GM12891 (cell line): ENCODE measurements around the gene AURKB.

ENCODE experiments used
- POLR2A ChIP-seq: IDR thresholded peaks from 2 replicates; pipeline ENCODE4 v1.6.1; 2011; ENCODE audit warnings: low read depth, low read length, control low read depth
- POLR2AphosphoS5 ChIP-seq: IDR thresholded peaks from 2 replicates; pipeline ENCODE4 v1.6.1; 2011; ENCODE audit warnings: low read depth, low read length, control low read depth
- SPI1 ChIP-seq: IDR thresholded peaks from 2 replicates; pipeline ENCODE4 v1.6.1; 2011; ENCODE audit warnings: low read depth, low read length, control low read depth
- TAF1 ChIP-seq: IDR thresholded peaks from 2 replicates; pipeline ENCODE4 v1.6.1; 2011; ENCODE audit warnings: low read depth, low read length, control low read depth

DNA sequence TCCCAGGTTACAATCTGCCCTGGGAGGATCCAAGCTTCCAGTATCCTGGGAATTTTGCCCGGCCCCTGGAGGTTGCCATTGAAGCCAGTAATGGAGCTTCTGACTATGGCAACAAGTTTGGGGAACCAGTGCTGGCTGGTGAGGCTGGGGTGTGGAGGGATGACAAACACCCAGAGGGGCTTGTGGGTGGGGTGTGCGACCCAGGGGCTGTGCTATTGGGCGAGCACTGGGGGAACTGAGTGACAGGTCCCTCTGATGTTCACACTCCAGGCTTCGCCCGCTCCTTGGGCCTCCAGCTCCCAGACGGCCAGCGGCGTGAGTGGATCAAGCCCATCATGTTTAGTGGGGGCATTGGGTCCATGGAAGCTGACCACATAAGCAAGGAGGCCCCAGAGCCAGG, 47.4 kb upstream of the AURKB start:
- TF ChIP-seq POLR2AphosphoS5: no peak
- TF ChIP-seq POLR2A: no peak
- TF ChIP-seq SPI1: no peak
- no peak for TF ChIP-seq TAF1
